ENCODE results near the gene NAT8L.

- TF ChIP-seq CTCF (IDR thresholded peaks at IDR 0.05 in 2 of 3, conservative IDR thresholded peaks at IDR 0.05 in 1 of 3; ENCODE audit: borderline replicate concordance in 1 of 3, insufficient read depth in 1 of 3, low read depth in 2 of 3, low read length in 2 of 3) (no peak), ELF1 (IDR thresholded peaks at IDR 0.05; ENCODE audit: borderline replicate concordance, low read depth) (no peak), ZFX (IDR thresholded peaks at IDR 0.05) (no peak), POLR2A (IDR thresholded peaks at IDR 0.05; ENCODE audit: borderline replicate concordance, extremely low read depth, insufficient read depth, insufficient read length) (no peak), POLR2AphosphoS5 (IDR thresholded peaks at IDR 0.05; ENCODE audit: low read depth, low read length) (no peak), ZBTB33 (IDR thresholded peaks at IDR 0.05; ENCODE audit: extremely low read depth, insufficient replicate concordance, low read length) (no peak), SIN3A (IDR thresholded peaks at IDR 0.05; ENCODE audit: low read depth) (no peak), YY1 (IDR thresholded peaks at IDR 0.05; ENCODE audit: extremely low read depth, insufficient replicate concordance, low read depth, low read length) (no peak), EZH2phosphoT487 (IDR thresholded peaks at IDR 0.05; ENCODE audit: borderline replicate concordance) (no peak), EZH2 (IDR thresholded peaks at IDR 0.05) (no peak)
- TF ChIP-seq, protein P1, sequence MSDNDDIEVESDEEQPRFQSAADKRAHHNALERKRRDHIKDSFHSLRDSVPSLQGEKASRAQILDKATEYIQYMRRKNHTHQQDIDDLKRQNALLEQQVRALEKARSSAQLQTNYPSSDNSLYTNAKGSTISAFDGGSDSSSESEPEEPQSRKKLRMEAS (IDR thresholded peaks at IDR 0.05), result no peak
These were observed 30.1 kb downstream of the NAT8L start for GRCh38 chr4:2089222-2089621.
